PFSK-1 (cell line): ENCODE data around the gene SUFU.

Source experiments
- FOXP2 ChIP-seq: optimal IDR thresholded peaks from 2 replicates; pipeline ENCODE3; 2011; ENCODE audit warnings: borderline replicate concordance, control low read depth, inconsistent platforms; ENCODE audit not compliant: insufficient read depth; ENCODE audit errors: extremely low read length, extremely low read depth
- POLR2AphosphoS5 ChIP-seq: IDR thresholded peaks from 2 replicates; pipeline ENCODE4 v1.6.1; 2012; ENCODE audit warnings: low read depth, mild to moderate bottlenecking, control low read depth, low read length, moderate library complexity
- REST ChIP-seq, 2 experiments: IDR thresholded peaks; 2 replicates each; pipeline versions ENCODE4 v1.6.1 to v1.8.0; 2011 to 2012; ENCODE audit warnings: low read depth in 2 of 2, low read length in 2 of 2, control low read depth in 1 of 2, inconsistent platforms in 1 of 2, mild to moderate bottlenecking in 1 of 2, moderate library complexity in 1 of 2; ENCODE audit not compliant: insufficient read depth in 1 of 2
- SIN3A ChIP-seq: IDR thresholded peaks from 2 replicates; pipeline ENCODE4 v1.6.1; 2012; ENCODE audit warnings: mild to moderate bottlenecking, low read length, moderate library complexity, borderline replicate concordance; ENCODE audit not compliant: insufficient read depth
- TAF1 ChIP-seq: IDR thresholded peaks from 2 replicates; pipeline ENCODE4 v1.6.1; 2012; ENCODE audit warnings: low read length, control low read depth, borderline replicate concordance; ENCODE audit not compliant: insufficient read depth

The SUFU gene

GRCh38 chr10:102504976-102505300 lies 1.2 kb downstream of the SUFU start:
- TF ChIP-seq POLR2AphosphoS5 (no peak), SIN3A (no peak), REST (IDR thresholded peaks at IDR 0.05; ENCODE audit: insufficient read depth in 1 of 2, low read depth in 2 of 2, low read length in 2 of 2) (no peak), TAF1 (no peak), FOXP2 (no peak)

GRCh38 chr10:102505462-102506115 lies 1.8 kb downstream of the SUFU start:
- TF ChIP-seq POLR2AphosphoS5 (no peak), FOXP2 (no peak), REST (IDR thresholded peaks at IDR 0.05; ENCODE audit: insufficient read depth in 1 of 2, low read depth in 2 of 2, low read length in 2 of 2) (no peak)

- TF ChIP-seq SIN3A: no peak
- TF ChIP-seq FOXP2: no peak
- TF ChIP-seq POLR2AphosphoS5: no peak
- no peak for TF ChIP-seq TAF1
- no peak for TF ChIP-seq REST (IDR thresholded peaks at IDR 0.05; ENCODE audit: insufficient read depth in 1 of 2, low read depth in 2 of 2, low read length in 2 of 2)
Observed at GRCh38 chr10:102507521-102507920, 3.7 kb downstream of the SUFU start.

- no peak for TF ChIP-seq POLR2AphosphoS5
- TF ChIP-seq REST (IDR thresholded peaks at IDR 0.05; ENCODE audit: insufficient read depth in 1 of 2, low read depth in 2 of 2, low read length in 2 of 2): no peak
- TF ChIP-seq TAF1: no peak
- TF ChIP-seq SIN3A: no peak
- no peak for TF ChIP-seq FOXP2
Observed at GRCh38 chr10:102508506-102508905, 4.7 kb downstream of the SUFU start.

- TF ChIP-seq FOXP2: no peak
- TF ChIP-seq TAF1: no peak
- TF ChIP-seq POLR2AphosphoS5: no peak
- no peak for TF ChIP-seq REST (IDR thresholded peaks at IDR 0.05; ENCODE audit: insufficient read depth in 1 of 2, low read depth in 2 of 2, low read length in 2 of 2)
- TF ChIP-seq SIN3A: no peak
Observed at GRCh38 chr10:102509387-102509786, 5.6 kb downstream of the SUFU start.
